ENCODE results near the gene ANKRD23. TPM values are rescaled to one million over a fixed set of nuclear protein-coding genes. Genes with fewer than 3 reads are reported as not detected.

The ANKRD23 gene
- total and polyA plus RNA-seq, 2 of the 4 experiments (the other 2 are of a cell fraction), result 0.54 to 1.5 TPM

- intact Hi-C loops (cut with micrococcal nuclease) (no loop called here), dilution Hi-C loops (cut with HindIII; ENCODE audit: low sequenced_read_pairs, unreplicated experiment) (no loop called here), in situ Hi-C loops (cut with MboI; ENCODE audit: low sequenced_read_pairs) (no loop called here)
- peak overlapping the region; percentile 82 for H2AK9ac ChIP-seq (replicated peaks; ENCODE audit: low read depth, low read length, poor library complexity)
- CTCF ChIA-PET, result interaction anchor here (1.2 kb wide), 1 partner anchor 10 kb away, joined by 5 read pairs; no protein-coding TSS in a partner anchor
- no peak overlapping the region for H3K27ac ChIP-seq (ENCODE audit: insufficient read depth, low read length)
- peaks cover 12% of the 10 kb centered on the region; the same call in 1 of the 2 replicates for H3K9me1 ChIP-seq (ENCODE audit: insufficient read depth, low read length)
- no peak overlapping the region for H3K4me3 ChIP-seq (ENCODE audit: insufficient read depth, low read depth, low read length)
- H3K4me2 ChIP-seq (ENCODE audit: low read depth, low read length), result no peak overlapping the region
- DNase-seq (no peak), ATAC-seq (ENCODE audit: low read depth) (no peak)
- H4K91ac ChIP-seq (ENCODE audit: insufficient read depth, low read depth, low read length), result no peak overlapping the region
- H3K23ac ChIP-seq (ENCODE audit: low read depth, low read length), result no peak overlapping the region
- BruUV-seq (replicated peaks), result no TSS peak
- H3K18ac ChIP-seq (ENCODE audit: low read depth, low read length), result peak overlapping the region; percentile 2; the same call in 1 of the 2 replicates
- no peak overlapping the region for H3K56ac ChIP-seq (ENCODE audit: extremely low read depth, insufficient read depth, low read length)
- POLR2A ChIA-PET (ENCODE audit: unreplicated experiment), result no interaction called here
- peaks cover 8% of the 10 kb centered on the region; the same call in 1 of the 2 replicates for H3K4me1 ChIP-seq (ENCODE audit: control insufficient read depth, insufficient read depth, low read length)
- H4K8ac ChIP-seq (ENCODE audit: low read depth in 2 of 2, low read length in 2 of 2), result no peak overlapping the region
- no peak overlapping the region for H2AFZ ChIP-seq (replicated peaks; ENCODE audit: low read length, poor library complexity)
- H3K27me3 ChIP-seq (ENCODE audit: control insufficient read depth, insufficient read depth, low read length), result no peaks in the 10 kb centered on the region
- H2BK20ac ChIP-seq (ENCODE audit: low read depth, low read length), result peak overlapping the region; percentile 75
- H2AK5ac ChIP-seq (ENCODE audit: low read depth, low read length), result peak overlapping the region; percentile 60
- H3K36me3 ChIP-seq (ENCODE audit: control insufficient read depth, insufficient read depth, low read length), result peaks cover 17% of the 10 kb centered on the region
- peaks cover 16 to 54% of the 10 kb centered on the region in 2 experiments for H3K79me1 ChIP-seq (ENCODE audit: low read depth in 1 of 2, low read length in 2 of 2)
- no CpG with 5 or more reads among the region's 11 CpGs for WGBS, 2 experiments (ENCODE audit: extremely low coverage in 2 of 2, insufficient read length in 1 of 2)
- no peak overlapping the region for H2BK15ac ChIP-seq (ENCODE audit: low read depth, low read length)
- H3K14ac ChIP-seq (replicated peaks; ENCODE audit: low read depth, low read length), result no peak overlapping the region
- H4K20me1 ChIP-seq (ENCODE audit: insufficient read depth, low read length), result peaks cover 48% of the 10 kb centered on the region
- H2BK120ac ChIP-seq (ENCODE audit: low read depth, low read length), result no peak overlapping the region; the same call in 1 of the 2 replicates
- H3K9me3 ChIP-seq (ENCODE audit: control insufficient read depth, insufficient read depth, low read length), result no peaks in the 10 kb centered on the region
- no peak overlapping the region for H2BK5ac ChIP-seq (ENCODE audit: low read depth, low read length, poor library complexity, severe bottlenecking)
- H3K9ac ChIP-seq (ENCODE audit: low read depth, low read length), result no peak overlapping the region
- no peak overlapping the region for H4K5ac ChIP-seq (ENCODE audit: low read depth, low read length)
- H3K4ac ChIP-seq (ENCODE audit: low read depth, low read length), result peak overlapping the region; percentile 67
- no peak for TF ChIP-seq CHD1 (IDR thresholded peaks at IDR 0.05; ENCODE audit: low read depth, low read length)
- no peak for TF ChIP-seq CTCF (conservative IDR thresholded peaks at IDR 0.05; ENCODE audit: low read depth, low read length)
- no peak for TF ChIP-seq USF2 (IDR thresholded peaks at IDR 0.05; ENCODE audit: low read depth, low read length)
- no peak for TF ChIP-seq NFE2L2 (IDR thresholded peaks at IDR 0.05; ENCODE audit: low read depth, low read length)
- TF ChIP-seq CEBPB (IDR thresholded peaks at IDR 0.05; ENCODE audit: low read depth, low read length), result no peak
- TF ChIP-seq MXI1 (IDR thresholded peaks at IDR 0.05; ENCODE audit: borderline replicate concordance, low read depth, low read length), result no peak
- TF ChIP-seq ELK1 (IDR thresholded peaks at IDR 0.05; ENCODE audit: borderline replicate concordance, low read depth, low read length), result no peak
- no peak for TF ChIP-seq POLR2A (IDR thresholded peaks at IDR 0.05; ENCODE audit: low read depth, low read length)
- TF ChIP-seq MAZ (IDR thresholded peaks at IDR 0.05; ENCODE audit: borderline replicate concordance, low read depth, low read length), result no peak
- no peak for TF ChIP-seq RCOR1 (IDR thresholded peaks at IDR 0.05; ENCODE audit: insufficient replicate concordance, low read length)
- no peak for TF ChIP-seq BHLHE40 (IDR thresholded peaks at IDR 0.05; ENCODE audit: low read depth, low read length)
- TF ChIP-seq RFX5 (IDR thresholded peaks at IDR 0.05; ENCODE audit: low read depth, low read length), result no peak
These were observed 20.6 kb downstream of the ANKRD23 start for GRCh38 chr2:96823198-96823597.

Data from IMR-90 (cell line).